ENCODE results near the gene MTFR1L.

MTFR1L gene

DNA sequence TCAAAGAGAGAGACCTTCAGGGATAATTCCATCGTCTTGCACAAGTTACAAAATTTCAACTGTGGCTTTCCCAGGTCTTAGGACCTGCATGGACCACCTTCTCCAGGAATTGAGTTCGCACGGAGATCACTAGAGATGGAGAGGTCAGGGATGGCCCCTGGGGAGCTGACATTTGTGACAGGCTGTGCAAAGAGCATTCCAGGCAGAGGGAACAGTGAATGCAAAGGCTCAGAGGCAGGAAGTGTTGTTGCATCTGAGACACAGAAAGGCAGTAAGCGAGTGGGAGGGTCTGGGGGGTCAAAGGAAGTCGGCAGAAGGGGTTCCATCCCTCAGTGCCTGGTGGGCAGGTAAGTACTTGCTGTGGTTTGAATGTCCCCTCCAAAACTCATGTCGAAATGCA is 29.3 kb upstream of the MTFR1L start:
- DNase-seq (ENCODE audit: low spot score) = no peak

GRCh38 chr1:25792115-25792514 is 27.6 kb upstream of the MTFR1L start:
- DNase-seq (ENCODE audit: low spot score) = no peak

DNA sequence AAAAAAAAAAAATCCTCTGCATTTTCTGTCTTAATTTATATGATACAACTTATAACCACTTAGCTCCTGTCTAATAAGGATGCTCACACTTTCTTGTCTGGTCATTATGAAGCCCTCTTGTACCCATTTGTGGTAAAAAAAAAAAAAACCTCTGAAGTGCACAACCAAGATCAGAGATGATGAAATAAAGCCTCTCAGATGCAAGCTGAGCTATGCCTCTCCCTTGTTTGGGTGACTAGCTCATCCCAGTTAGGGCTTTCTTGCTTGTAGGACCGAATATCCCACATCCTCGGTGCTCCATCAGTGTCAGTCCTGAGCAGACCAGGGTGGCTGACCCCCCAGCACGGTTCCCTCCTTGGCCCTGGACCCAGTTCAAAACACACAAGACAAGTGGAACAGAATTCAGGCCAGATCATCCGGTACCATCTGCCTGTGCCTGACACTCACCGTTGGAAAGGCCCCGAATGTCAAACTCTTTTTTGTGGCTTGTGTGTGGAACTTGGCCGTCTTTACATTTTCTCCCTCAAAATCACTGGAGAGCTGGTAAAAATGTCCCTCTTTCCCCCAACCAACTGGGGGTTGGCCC is 26.1 kb upstream of the MTFR1L start:
- DNase-seq (ENCODE audit: low spot score) = no peak

DNA sequence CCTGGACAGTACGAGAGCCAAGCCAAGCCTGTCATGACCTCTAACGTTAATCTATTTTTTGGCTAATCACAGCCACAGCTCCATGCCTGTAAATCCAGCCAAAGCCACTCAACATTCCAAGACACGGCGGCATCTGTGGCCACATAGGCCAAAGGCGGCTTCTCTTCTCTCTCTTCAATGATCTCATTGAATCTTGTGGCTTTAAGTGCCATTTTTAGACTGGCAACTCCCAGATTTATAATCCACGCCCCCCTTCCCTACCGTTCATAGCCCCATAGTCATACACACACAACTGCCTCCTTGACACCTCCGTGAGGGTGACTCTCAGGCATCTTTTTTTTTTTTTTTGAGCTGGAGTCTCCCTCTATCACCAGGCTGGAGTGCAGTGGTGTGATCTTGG is 25.4 kb upstream of the MTFR1L start:
- peak; percentile 81 for DNase-seq (ENCODE audit: low spot score)

DNA sequence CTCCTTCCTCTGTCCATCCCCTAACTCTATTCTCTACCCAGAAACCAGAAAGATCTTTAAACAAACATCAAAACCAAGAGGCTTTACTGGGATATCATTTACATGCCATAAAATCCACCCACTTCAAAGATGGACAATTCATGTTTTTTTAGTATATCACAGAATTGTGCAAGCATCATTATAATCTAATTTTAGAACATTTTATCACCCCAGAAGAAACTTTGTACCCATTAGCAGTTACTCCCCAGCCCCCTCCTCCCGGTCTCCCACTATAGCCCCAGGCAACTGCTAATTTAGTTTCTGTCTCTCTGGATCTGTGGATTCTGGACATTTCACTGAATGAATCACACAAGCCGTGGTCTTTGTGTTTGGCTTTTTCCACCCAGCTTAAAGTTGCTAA is 24.5 kb upstream of the MTFR1L start:
- DNase-seq (ENCODE audit: low spot score) = no peak

DNA sequence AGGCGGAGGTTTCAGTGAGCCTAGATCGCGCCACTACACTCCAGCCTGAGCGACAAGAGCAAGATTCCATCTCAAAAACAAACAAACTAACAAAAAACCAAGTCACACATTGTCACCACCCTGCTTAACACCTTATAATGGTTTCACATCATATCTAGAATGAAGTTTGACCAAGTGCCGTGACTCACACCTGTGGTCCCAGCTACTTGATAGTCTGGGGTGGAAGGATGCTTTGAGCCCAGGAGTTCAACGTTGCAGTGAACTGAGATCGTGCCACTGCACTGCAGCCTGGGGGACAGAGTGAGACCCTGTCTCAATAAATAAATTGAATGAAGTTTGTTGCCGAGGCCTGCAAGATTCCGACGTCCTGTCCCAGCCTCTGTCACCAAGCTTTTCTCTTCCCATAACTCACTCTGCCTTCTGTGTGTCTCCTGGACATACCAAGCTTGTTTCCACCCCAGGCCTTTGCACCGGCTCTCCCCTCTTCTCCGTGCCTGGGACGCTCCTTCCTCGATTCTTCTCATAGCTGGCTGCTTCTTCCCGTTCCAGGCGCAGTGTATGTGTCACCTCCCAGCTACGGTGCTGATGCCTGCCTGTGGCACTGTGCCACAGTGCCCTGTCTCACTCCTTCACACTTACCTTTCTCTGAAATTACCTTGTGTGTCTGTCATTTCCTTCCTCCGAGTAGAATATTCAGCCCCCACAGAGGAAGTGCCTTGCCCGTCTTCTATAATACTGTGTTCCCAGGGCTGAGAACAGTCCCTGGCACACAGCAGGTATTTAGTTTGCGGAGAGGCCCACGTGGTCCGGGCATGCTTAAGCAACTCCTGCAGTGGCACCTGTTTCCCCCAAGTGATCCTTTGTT is 23.6 kb upstream of the MTFR1L start:
- no peak for DNase-seq (ENCODE audit: low spot score)

DNA sequence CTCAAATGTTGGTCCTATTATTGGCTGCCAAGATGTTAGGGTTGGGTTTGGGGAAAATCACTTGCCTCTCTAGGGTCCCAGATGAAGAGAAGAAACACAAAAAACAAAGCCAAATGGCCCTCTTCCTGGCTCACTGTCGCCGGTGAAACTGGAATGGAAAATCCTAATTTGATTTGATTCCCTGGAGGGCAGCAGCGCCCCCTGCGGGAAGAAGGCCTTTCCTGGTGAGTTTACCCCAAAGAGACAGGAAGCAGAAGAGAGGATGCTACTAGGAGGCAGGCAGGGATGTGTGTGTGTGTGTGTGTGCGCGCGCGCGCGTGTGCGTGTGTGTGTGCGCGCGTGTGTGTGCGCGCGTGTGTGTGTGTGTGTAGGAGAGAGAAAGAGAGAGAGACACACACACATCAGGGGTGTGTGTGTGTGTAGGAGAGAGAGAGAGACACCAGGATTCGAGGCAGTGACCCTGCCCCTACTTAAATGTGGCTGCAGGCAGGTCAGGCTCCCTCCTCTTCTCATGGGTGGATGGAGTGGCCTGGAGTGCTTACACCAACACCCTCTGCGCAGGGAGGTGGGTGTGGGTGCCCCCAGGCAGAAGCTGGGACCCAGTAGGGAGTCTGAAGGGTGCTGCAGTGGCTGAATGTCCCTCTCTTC is 22.8 kb upstream of the MTFR1L start:
- peak; percentile 77 for DNase-seq (ENCODE audit: low spot score)

DNA sequence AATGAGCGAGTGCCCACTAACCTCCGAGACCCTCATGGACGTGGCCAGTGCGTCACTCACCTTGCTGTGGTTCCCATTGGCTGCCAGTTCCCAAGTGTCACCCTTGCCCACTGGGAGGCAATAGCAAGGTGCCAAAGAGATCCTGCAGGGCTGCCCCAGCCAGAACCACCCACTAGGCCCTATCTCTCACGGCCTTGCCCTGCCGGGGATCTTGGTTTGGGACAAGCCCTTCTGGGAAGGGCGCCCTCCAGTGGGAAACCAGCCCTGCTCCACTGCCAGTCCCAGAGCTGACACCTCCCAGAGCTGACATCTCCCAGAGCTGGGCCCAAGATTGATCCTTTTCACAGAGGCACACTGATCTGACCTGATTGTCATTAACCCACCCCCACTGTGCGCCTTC is 21.8 kb upstream of the MTFR1L start:
- DNase-seq (ENCODE audit: low spot score) = peak; percentile 62

DNA sequence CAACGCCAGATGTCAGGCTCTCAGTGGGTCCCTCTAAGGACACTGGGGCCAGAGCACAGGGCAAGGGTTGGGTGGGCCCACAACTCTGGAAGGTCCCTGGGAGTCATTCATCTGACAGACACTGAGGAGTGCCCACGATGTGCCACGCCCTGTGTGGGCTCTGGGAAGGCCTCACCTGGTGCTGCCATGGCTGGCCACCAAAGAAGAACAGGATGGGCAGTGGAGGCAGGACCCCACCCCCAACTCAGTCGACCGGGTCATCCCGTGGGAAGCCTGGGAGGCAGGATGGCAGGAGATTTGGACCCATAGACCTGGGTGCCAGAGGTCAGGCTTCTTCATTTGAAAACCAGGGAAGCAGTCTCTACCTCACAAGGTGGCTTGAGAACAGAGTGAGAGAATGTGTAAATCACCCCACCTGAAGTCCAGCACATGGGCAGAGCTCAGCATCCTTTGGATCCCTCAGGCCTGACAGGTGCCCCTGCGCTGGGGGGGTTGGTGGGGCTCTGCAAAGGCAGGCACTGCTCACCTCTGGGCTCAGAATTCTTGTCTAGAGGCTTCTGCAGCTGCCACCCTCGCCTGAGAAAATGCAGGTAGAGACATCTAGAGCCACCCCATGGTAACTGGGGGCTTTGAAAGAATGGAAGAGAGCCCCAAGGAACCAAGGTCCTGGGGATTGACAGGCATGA is 20.9 kb upstream of the MTFR1L start:
- no peak for DNase-seq (ENCODE audit: low spot score)

GRCh38 chr1:25799352-25799934 is 20.3 kb upstream of the MTFR1L start:
- DNase-seq (ENCODE audit: low spot score) = no peak

DNA sequence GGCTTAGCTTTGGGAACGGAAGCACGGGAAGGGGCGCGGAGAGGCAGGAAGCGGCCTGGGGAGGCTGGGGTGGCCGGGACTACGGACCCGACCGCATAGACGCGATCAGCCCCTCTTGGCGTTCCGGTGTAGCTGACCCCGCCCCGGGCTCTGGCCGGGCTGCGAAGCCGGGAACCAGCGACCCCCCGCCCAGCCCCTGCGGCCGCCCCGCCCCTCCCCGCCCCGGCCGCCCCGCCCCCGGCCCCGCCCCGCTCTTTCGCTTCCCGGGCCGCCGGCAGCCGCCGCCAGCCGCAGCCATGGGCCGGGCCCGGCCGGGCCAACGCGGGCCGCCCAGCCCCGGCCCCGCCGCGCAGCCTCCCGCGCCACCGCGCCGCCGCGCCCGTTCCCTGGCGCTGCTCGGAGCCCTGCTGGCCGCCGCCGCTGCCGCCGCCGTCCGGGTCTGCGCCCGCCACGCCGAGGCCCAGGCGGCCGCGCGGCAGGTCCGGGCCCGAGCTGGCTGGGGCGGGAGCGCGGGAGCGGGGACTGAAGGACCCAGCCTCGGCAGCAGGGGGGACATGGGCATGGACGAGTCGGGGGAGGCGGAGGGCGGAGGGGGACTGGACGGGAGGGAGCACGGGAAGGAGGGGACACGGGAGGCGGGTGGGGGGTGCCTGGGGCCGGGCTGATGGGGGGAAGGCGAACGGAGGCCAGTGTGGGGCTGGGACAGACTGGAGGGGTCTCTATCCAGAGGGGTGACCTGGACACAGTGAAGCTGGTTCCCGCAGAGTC is 19.6 kb upstream of the MTFR1L start, which contains the start of gene SELENON:
Gene SELENON, plus strand, starts transcription at position 259 of the 768 bp plus-strand sequence. Its CDS starts 38 bp downstream, at position 297.
- DNase-seq (ENCODE audit: low spot score) = peak; percentile 91

GRCh38 chr1:25800703-25801377 is 18.9 kb upstream of the MTFR1L start:
- DNase-seq (ENCODE audit: low spot score) = peak; percentile 39

DNA sequence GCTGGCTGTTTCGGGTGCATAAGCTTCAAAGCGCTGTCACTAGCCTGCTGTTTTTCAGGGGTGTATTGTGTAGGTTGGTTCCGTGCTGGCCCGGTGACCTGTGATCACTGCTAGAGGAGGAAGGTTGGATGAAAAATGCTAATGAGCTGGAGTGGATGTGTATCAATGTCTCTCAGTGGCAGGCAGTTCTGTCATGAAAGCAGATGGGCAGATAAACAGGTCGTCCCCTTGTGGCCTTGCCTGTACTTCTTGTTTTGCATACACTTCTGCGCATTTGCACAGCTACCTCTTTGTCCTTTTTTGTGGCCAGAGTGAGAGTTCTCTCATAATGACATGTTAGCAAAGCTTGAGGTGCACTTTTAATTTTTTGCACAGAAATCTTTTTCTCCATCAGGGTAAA is 16.8 kb upstream of the MTFR1L start:
- no peak for DNase-seq (ENCODE audit: low spot score)

- DNase-seq (ENCODE audit: low spot score) = no peak
Measured at GRCh38 chr1:25803368-25803767, 16.4 kb upstream of the MTFR1L start.

DNA sequence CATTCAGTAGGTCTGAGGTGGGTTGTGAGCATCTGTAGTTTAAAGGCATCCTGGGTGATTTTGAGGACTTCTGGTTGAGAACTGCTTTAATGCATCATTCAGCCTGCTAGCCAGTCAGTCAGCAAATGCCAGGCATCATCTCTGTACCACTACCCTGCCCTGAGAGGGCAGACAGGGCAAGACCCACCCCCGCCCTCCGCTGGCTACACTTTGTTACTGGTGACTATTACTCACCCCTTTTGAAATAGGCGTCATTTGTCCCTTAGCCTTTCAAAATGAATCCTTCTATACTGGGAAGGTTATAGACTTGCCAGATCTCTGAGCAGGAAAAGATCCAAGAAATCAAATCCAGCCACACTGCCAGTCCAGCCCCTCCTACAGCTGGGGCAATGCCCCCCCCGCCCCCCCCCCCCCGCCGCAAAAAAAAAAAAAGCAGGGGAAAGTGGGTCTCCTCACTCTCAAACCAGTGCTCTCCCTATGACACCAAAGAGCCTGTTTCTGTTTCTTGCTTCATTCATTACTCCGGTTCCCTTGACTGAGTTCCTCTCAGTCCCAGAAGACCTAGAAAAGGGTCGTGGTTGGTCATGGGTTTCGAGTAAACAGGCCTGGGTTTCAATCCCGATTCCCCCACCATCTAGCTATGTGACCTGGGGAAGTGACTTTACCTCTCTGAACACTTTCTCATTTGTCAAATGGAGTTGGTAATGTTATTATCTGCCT is 15.3 kb upstream of the MTFR1L start:
- DNase-seq (ENCODE audit: low spot score) = peak; percentile 38

DNA sequence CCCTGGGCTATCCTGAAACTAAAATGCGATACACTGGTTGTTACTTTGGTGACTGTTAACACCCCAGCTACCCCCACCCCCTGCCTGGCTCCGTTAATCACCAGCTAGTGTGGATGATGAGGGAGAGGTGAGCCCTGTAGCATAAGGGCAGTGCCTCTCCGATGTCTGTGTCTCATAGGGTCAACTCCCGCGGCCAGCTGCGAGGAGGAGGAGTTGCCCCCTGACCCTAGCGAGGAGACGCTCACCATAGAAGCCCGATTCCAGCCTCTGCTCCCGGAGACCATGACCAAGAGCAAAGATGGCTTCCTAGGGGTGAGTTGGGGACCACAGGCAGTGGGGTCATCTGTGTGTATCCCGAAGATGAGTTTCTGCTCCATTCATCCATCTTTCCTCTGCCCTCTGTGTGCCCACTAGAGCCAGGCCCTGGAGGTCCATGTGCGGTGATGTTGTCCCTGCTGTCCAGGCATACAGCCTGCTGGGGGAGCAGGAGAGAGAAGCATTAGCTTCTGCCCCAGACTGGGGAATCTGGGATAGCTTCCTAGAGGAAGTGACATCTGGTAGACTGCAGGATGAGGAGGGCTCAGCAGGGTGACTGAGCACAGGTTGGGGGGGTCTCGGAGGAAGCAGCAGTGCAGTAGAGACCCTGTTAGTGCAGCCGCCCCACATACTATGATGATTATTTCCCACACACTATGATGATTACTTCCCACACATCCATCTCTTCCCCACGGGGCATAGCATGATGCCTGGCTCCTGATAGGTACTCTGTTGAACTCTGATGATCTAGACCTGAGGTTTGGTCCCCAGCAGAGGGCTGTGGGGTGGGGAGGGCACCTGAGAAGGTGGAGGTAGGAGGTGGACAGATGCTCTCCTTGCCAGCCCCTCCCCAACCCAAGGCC is 14.5 kb upstream of the MTFR1L start:
- DNase-seq (ENCODE audit: low spot score) = no peak

- DNase-seq (ENCODE audit: low spot score) = peak; percentile 57
Measured at GRCh38 chr1:25805863-25806225, 13.9 kb upstream of the MTFR1L start.

- DNase-seq (ENCODE audit: low spot score) = peak; percentile 74
Measured at GRCh38 chr1:25806418-25806817, 13.3 kb upstream of the MTFR1L start.

Data from AG20443 (cell line).